GM12892 (cell line): ENCODE results near the gene ATOSA.

ENCODE experiments used
- POLR2A ChIP-seq: IDR thresholded peaks from 2 replicates; pipeline ENCODE4 v1.6.1; 2011; ENCODE audit warnings: low read depth, low read length, control low read depth
- POLR2AphosphoS5 ChIP-seq: IDR thresholded peaks from 2 replicates; pipeline ENCODE4 v1.6.1; 2011; ENCODE audit warnings: low read depth, low read length, control low read depth

DNA sequence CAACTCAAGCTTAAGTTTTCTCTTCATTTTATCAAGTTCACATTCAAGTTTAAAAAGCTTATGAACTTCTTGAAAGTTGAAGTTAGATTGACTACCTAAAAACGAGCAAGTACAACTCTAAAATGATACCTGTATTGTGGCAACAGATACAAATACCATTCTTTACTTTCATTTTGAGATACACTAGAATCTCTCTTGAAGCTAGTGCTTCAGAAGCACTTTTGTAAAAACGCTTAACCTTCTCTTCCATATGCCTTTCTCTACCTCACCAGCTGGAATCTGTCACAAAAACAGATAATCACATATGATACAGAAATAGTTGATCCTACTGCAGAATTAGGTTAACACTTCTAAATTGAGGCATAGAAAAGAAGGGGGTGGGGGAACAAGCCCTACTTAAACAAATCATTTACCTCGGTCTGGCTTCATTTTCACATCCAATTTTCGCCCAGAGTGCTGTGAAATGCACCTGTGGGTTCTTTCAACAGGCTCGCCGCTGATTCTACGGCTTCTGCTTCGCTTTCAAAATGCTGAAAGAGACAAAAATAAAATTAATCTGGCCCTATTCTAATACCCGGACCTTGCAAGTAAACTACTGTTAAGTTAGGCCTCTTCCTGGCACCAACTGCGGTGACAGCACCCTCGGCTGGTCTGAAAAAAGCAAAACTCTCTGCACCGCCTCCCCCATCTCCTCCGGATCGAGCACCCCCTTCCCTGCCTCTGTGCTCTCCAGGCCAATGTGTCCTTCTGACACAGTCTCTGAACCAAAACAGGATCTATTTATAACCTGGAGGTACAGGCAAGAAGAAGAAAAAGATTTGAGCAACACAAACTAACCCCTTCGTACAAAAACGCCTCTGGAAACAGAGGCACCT lies 1.4 kb downstream of the ATOSA start:
- no peak for TF ChIP-seq POLR2A
- TF ChIP-seq POLR2AphosphoS5: no peak
